ENCODE results near the gene HTR2C.

DNA sequence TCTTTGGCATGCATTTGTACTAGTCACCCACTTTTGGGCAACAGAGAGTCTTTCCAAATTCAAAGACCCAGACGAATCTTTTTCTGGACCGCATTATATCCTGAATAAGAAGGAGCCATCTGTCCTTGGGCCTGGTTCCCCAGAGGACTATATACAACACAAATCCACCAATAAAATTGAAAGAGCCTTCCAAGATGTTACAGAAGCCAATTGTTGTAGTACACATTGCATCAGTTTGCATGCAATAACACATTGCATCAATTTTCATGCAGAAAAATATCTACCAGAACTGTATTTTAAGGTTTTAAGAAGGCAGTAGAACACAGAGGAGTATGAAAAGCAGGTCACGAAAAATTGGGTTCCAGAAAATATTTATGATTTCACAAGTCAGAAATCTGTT, 203.2 kb downstream of the HTR2C start:
- TF ChIP-seq, protein P1, sequence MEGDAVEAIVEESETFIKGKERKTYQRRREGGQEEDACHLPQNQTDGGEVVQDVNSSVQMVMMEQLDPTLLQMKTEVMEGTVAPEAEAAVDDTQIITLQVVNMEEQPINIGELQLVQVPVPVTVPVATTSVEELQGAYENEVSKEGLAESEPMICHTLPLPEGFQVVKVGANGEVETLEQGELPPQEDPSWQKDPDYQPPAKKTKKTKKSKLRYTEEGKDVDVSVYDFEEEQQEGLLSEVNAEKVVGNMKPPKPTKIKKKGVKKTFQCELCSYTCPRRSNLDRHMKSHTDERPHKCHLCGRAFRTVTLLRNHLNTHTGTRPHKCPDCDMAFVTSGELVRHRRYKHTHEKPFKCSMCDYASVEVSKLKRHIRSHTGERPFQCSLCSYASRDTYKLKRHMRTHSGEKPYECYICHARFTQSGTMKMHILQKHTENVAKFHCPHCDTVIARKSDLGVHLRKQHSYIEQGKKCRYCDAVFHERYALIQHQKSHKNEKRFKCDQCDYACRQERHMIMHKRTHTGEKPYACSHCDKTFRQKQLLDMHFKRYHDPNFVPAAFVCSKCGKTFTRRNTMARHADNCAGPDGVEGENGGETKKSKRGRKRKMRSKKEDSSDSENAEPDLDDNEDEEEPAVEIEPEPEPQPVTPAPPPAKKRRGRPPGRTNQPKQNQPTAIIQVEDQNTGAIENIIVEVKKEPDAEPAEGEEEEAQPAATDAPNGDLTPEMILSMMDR (conservative IDR thresholded peaks at IDR 0.05; ENCODE audit: low read depth, low read length), result no peak
- TF ChIP-seq POLR2A (IDR thresholded peaks at IDR 0.05; ENCODE audit: low read depth, low read length) (no peak), RAD21 (IDR thresholded peaks at IDR 0.05; ENCODE audit: low read length) (no peak), ELK1 (IDR thresholded peaks at IDR 0.05; ENCODE audit: borderline replicate concordance, low read depth, low read length) (no peak), MAFK (IDR thresholded peaks at IDR 0.05; ENCODE audit: low read depth, low read length) (no peak), USF2 (IDR thresholded peaks at IDR 0.05; ENCODE audit: low read depth, low read length) (no peak)
